Esophagus squamous epithelium (tissue), 5 donors: Measurements from ENCODE around the gene LRFN5. TPM values are rescaled to one million over a fixed set of nuclear protein-coding genes. Genes with fewer than 3 reads are reported as not detected.

Experiments used
- DNase-seq: peaks from one replicate; lab custom pipeline; 2025; lab: John Stamatoyannopoulos, UW
- H3K27ac ChIP-seq, 4 donors: fragments of 200-600 bp; sonication (generic); one replicate each; pipeline ENCODE4 v1.5.1; 2016 to 2019; ENCODE audit warnings: mild to moderate bottlenecking in 1 of 4
- H3K27me3 ChIP-seq, 4 donors: fragments of 200-600 bp; sonication (generic); 1 replicate in 3 of 4; 2 replicates in 1 of 4; pipeline versions ENCODE4 v1.5.1 to v1.6.0; 2017 to 2021; ENCODE audit warnings: antibody characterized with exemption in 1 of 4
- H3K36me3 ChIP-seq, 3 donors: fragments of 200-600 bp; sonication (generic); one replicate each; pipeline ENCODE4 v1.5.1; 2016 to 2019
- H3K4me1 ChIP-seq, 3 donors: fragments of 200-600 bp; sonication (generic); one replicate each; pipeline ENCODE4 v1.5.1; 2017 to 2019
- H3K4me3 ChIP-seq, 4 donors: fragments of 200-600 bp; sonication (generic); 1 replicate in 3 of 4; 2 replicates in 1 of 4; pipeline ENCODE4 v1.5.1; 2016 to 2019; ENCODE audit warnings: mild to moderate bottlenecking in 2 of 4, moderate library complexity in 1 of 4
- H3K9me3 ChIP-seq, 3 donors: fragments of 200-600 bp; sonication (generic); one replicate each; pipeline ENCODE4 v1.5.1; 2016 to 2019
- CTCF ChIP-seq, 6 experiments: fragments of 450-650 bp in 4 of 6; fragments of 200-600 bp in 2 of 6; sonication (generic) in 2 of 6; IDR thresholded peaks; one replicate each; pipeline ENCODE4 v1.5.1; 2016 to 2019; ENCODE audit warnings: antibody characterized with exemption in 6 of 6, mild to moderate bottlenecking in 4 of 6, moderate library complexity in 4 of 6
- POLR2A ChIP-seq, 4 donors: fragments of 450-650 bp; IDR thresholded peaks; one replicate each; pipeline ENCODE4 v1.6.1; 2017; ENCODE audit warnings: antibody characterized with exemption in 4 of 4, mild to moderate bottlenecking in 4 of 4, moderate library complexity in 3 of 4
- WGBS, 2 donors: methylation state at CpG; one replicate each; pipeline ENCODE4 v1.1.5; 2018; 5-methylcytosine and 5-hydroxymethylcytosine counted together
- intact Hi-C: fragments of 100-400 bp; cut with DNase I; formaldehyde crosslinking; loops from one replicate; pipeline ENCODE4 v1.15.0; 2022
- total RNA-seq, 4 donors: library from RNA; depleted of rRNA; stranded (reverse); fragments of >200 nt; gene quantifications; one replicate each; pipeline ENCODE4 v1.1.0, GENCODE V29; 2016
- donor health status: DM: yes; HTN: yes; CAD: no.

Gene LRFN5
- total RNA-seq, 4 donors from 2014 or later: 0.13 to 1.3 (median 0.43) TPM

GRCh38 chr14:41641690-41642089, 35.0 kb downstream of the LRFN5 start:
- TF ChIP-seq POLR2A (IDR thresholded peaks at IDR 0.05): no peak
- H3K27ac ChIP-seq: no peak overlapping the region
- intact Hi-C loops: no loop called here
- no peaks in the 10 kb centered on the region for H3K27me3 ChIP-seq
- H3K4me1 ChIP-seq: no peaks in the 10 kb centered on the region
- DNase-seq: no peak
- WGBS, 2 donors: 83 to 97% methylated on average over 1 of the region's 1 CpG
- H3K9me3 ChIP-seq: no peaks in the 10 kb centered on the region
- H3K4me3 ChIP-seq: no peak overlapping the region
- H3K36me3 ChIP-seq: no peaks in the 10 kb centered on the region

- H3K36me3 ChIP-seq: no peaks in the 10 kb centered on the region
- no peak for DNase-seq
- intact Hi-C loops: no loop called here
- no peak for TF ChIP-seq CTCF (IDR thresholded peaks at IDR 0.05)
- no peak for TF ChIP-seq POLR2A (IDR thresholded peaks at IDR 0.05)
- H3K4me3 ChIP-seq: no peak overlapping the region
- 53 to 62% methylated on average over 1 of the region's 1 CpG for WGBS, 2 donors
- no peaks in the 10 kb centered on the region for H3K27me3 ChIP-seq
- no peaks in the 10 kb centered on the region for H3K4me1 ChIP-seq
- no peaks in the 10 kb centered on the region for H3K9me3 ChIP-seq
- no peak overlapping the region for H3K27ac ChIP-seq
These were observed 35.7 kb downstream of the LRFN5 start for GRCh38 chr14:41642367-41642766.

GRCh38 chr14:41642789-41643188, 36.1 kb downstream of the LRFN5 start:
- Histone ChIP-seq H3K36me3 (no peaks in the 10 kb centered on the region), H3K27me3 (no peaks in the 10 kb centered on the region), H3K9me3 (no peaks in the 10 kb centered on the region), H3K27ac (no peak overlapping the region), H3K4me1 (no peaks in the 10 kb centered on the region), H3K4me3 (no peak overlapping the region)
- WGBS, 2 donors: 71 to 77% methylated on average over 2 of the region's 2 CpGs
- DNase-seq: no peak
- no peak for TF ChIP-seq CTCF (IDR thresholded peaks at IDR 0.05)
- no peak for TF ChIP-seq POLR2A (IDR thresholded peaks at IDR 0.05)
- intact Hi-C loops: no loop called here

- H3K27me3 ChIP-seq: no peaks in the 10 kb centered on the region
- no peaks in the 10 kb centered on the region for H3K9me3 ChIP-seq
- H3K27ac ChIP-seq: no peak overlapping the region
- no peak for DNase-seq
- no peaks in the 10 kb centered on the region for H3K4me1 ChIP-seq
- H3K36me3 ChIP-seq: no peaks in the 10 kb centered on the region
- intact Hi-C loops: no loop called here
- TF ChIP-seq POLR2A (IDR thresholded peaks at IDR 0.05) (no peak), CTCF (IDR thresholded peaks at IDR 0.05) (no peak)
- WGBS, 2 donors: 54 to 78% methylated on average over 1 of the region's 1 CpG
- H3K4me3 ChIP-seq: no peak overlapping the region
These were observed 37.9 kb downstream of the LRFN5 start for GRCh38 chr14:41644606-41645005.

- Histone ChIP-seq H3K27ac (no peak overlapping the region), H3K9me3 (no peaks in the 10 kb centered on the region), H3K4me1 (no peaks in the 10 kb centered on the region), H3K4me3 (no peak overlapping the region), H3K36me3 (no peaks in the 10 kb centered on the region), H3K27me3 (no peaks in the 10 kb centered on the region)
- no peak for DNase-seq
- WGBS, 2 donors: 43 to 44% methylated on average over 1 of the region's 1 CpG
- TF ChIP-seq POLR2A (IDR thresholded peaks at IDR 0.05) (no peak), CTCF (IDR thresholded peaks at IDR 0.05) (no peak)
- intact Hi-C loops: no loop called here
These were observed 44.1 kb downstream of the LRFN5 start for GRCh38 chr14:41650802-41651201.

GRCh38 chr14:41654196-41654595, 47.5 kb downstream of the LRFN5 start:
- intact Hi-C loops: no loop called here
- 29 to 32% methylated on average over 1 of the region's 1 CpG for WGBS, 2 donors
- H3K4me3 ChIP-seq: no peak overlapping the region
- H3K36me3 ChIP-seq: no peaks in the 10 kb centered on the region
- no peak for DNase-seq
- no peaks in the 10 kb centered on the region for H3K4me1 ChIP-seq
- TF ChIP-seq CTCF (IDR thresholded peaks at IDR 0.05) (no peak), POLR2A (IDR thresholded peaks at IDR 0.05) (no peak)
- H3K27me3 ChIP-seq: no peaks in the 10 kb centered on the region
- no peaks in the 10 kb centered on the region for H3K9me3 ChIP-seq
- no peak overlapping the region for H3K27ac ChIP-seq
